ENCODE results near the gene MYH11.

Gene MYH11

DNA sequence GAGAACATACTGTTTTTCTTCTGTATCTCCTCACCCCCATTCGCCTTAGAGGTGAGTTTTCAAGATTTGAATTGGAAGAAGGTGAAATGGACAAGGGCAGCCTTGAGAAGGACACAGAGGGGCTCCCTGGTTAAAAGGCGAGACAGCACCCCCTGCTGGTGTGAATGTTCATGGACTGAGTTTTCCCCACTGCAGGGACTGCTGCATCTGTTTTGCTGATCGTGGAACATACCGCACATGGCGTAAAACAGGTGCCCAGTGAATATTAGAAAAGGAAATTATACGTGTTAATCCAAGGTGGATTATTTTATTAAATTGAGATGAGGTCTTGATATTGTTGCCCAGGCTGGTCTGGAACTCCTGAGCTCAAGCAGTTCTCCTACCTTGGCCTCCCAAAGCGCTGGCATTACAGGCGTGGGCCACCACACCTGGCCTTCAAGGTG, 152.3 kb downstream of the MYH11 start:
- in situ Hi-C loops (cut with HindIII; ENCODE audit: low pct_ligation_motif_present, low sequenced_read_pairs): no loop called here
- TF ChIP-seq, protein P1, sequence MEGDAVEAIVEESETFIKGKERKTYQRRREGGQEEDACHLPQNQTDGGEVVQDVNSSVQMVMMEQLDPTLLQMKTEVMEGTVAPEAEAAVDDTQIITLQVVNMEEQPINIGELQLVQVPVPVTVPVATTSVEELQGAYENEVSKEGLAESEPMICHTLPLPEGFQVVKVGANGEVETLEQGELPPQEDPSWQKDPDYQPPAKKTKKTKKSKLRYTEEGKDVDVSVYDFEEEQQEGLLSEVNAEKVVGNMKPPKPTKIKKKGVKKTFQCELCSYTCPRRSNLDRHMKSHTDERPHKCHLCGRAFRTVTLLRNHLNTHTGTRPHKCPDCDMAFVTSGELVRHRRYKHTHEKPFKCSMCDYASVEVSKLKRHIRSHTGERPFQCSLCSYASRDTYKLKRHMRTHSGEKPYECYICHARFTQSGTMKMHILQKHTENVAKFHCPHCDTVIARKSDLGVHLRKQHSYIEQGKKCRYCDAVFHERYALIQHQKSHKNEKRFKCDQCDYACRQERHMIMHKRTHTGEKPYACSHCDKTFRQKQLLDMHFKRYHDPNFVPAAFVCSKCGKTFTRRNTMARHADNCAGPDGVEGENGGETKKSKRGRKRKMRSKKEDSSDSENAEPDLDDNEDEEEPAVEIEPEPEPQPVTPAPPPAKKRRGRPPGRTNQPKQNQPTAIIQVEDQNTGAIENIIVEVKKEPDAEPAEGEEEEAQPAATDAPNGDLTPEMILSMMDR (IDR thresholded peaks at IDR 0.05; ENCODE audit: low read depth, low read length, missing control alignments): peak; percentile 86
- peaks cover 14% of the 10 kb centered on the region for H3K36me3 ChIP-seq (replicated peaks)
- peak; percentile 77 for DNase-seq
- H3K27me3 ChIP-seq (replicated peaks): no peaks in the 10 kb centered on the region
- H3K4me3 ChIP-seq (ENCODE audit: low read depth, low read length): no peak overlapping the region
- H3K27ac ChIP-seq: no peak overlapping the region

DNA sequence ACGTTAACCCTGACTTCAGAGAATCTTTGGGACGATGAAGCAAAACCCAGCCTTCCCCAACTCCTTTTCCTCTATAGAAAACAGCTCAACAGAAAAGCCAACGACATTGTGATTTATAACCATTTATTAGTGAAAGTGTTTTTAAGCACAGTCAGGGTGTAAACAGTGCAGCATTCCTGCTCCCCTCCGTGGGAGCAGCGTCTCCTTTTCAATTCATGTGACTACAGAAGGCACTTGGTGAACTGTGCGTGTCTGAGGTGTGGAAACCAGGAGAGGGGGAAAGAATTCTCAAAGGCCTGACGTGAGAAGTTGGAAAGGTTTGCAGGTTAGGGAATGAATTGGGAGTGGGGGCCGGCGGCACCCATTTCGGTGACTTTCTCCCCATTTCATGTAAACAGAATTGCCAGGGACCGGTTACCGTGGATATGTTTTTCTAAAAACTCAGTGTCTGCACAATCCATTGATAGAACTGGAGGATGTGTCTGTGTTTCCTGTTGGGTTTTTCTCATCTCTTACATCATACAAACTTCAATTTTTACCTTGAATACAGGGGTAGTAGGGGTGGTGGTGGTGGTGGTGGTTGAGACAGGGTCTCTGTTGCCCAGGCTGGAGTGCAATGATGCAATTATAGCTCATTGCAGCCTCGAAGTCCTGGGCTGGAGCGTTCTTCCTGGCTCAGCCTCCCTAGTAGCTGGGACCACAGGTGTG, 153.6 kb downstream of the MYH11 start:
- H3K36me3 ChIP-seq (replicated peaks): peaks cover 28% of the 10 kb centered on the region
- TF ChIP-seq, protein P1 (IDR thresholded peaks at IDR 0.05; ENCODE audit: low read depth, low read length, missing control alignments): no peak
- in situ Hi-C loops (cut with HindIII; ENCODE audit: low pct_ligation_motif_present, low sequenced_read_pairs): no loop called here
- H3K4me3 ChIP-seq (ENCODE audit: low read depth, low read length): no peak overlapping the region
- peak overlapping the region; percentile 22 for H3K27ac ChIP-seq
- no peak for DNase-seq
- H3K27me3 ChIP-seq (replicated peaks): no peaks in the 10 kb centered on the region

DNA sequence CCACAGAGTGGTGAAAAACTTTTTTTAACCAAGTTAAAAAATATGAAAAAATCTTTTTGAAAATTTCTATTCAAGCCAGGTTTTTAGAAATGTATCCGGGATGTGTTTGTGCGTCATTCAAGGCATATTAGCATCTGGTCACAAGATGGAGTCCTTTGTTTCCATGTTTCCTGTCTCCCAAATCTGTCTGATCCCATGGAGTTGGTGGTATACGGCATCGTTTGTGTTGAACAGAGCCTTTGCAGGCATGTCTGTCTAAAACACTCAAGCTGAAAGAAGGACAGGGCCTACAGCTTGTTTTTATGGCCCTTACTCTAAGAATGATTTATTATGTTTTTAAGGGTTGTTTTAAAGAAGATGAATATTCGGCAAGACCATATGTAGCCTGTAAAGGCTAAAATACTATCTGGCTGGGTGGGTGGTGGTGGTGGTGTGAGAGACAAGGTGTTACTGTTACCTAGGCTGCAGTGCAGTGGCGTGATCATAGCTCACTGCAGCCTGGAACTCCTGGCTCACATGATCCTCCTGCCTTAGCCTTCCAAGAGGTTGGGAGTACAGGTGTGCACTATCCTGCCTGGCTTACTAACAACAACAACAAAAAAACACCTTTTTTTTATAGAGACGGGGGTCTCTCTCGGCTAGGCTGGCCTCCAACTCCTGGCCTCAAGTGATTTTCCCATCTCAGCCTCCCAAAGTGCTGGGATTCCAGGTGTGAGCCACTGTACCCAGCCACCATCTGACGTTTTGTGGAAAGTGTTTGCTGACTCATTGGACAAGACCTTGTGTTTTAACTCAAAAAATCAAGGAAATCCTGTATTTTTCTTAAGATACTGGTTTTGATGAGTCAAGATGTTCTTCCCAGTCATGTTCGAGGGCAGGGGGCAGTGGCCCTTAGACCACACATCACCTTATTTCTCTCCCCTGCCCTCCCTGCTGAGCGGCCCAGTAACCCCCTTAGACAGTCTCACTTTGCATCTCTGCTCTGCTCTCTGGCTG, 154.6 kb downstream of the MYH11 start:
- H3K36me3 ChIP-seq (replicated peaks): peaks cover 37% of the 10 kb centered on the region
- in situ Hi-C loops (cut with HindIII; ENCODE audit: low pct_ligation_motif_present, low sequenced_read_pairs): no loop called here

DNA sequence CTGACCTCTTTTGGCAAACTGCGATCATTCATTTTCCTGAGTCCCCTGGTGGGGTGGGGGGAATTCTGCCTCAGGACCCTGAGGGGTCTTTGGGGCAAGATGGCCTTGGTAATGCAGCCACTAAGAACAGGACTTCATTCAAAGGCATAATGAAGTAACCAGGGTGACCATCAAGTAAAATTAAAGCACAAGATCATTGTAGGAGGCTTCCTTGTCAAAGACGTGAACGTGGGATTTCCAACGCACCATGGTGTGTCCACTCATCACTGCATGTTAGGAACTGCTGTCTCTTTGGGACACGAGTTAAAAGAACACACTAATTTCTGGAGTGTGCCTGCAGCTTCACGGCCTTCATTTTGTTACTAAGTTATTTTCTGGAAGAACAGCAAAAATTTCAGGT, 155.5 kb downstream of the MYH11 start:
- TF ChIP-seq, protein P1 (IDR thresholded peaks at IDR 0.05; ENCODE audit: low read depth, low read length, missing control alignments): no peak
- Histone ChIP-seq H3K36me3 (replicated peaks) (peaks cover 46% of the 10 kb centered on the region), H3K27ac (no peak overlapping the region), H3K27me3 (replicated peaks) (no peaks in the 10 kb centered on the region), H3K4me3 (ENCODE audit: low read depth, low read length) (no peak overlapping the region)
- DNase-seq: no peak
- in situ Hi-C loops (cut with HindIII; ENCODE audit: low pct_ligation_motif_present, low sequenced_read_pairs): no loop called here

More for the DNA sequence above, 154.6 kb downstream of the MYH11 start:
- TF ChIP-seq, protein P1 (IDR thresholded peaks at IDR 0.05; ENCODE audit: low read depth, low read length, missing control alignments): no peak
- Histone ChIP-seq H3K27me3 (replicated peaks) (no peaks in the 10 kb centered on the region), H3K4me3 (ENCODE audit: low read depth, low read length) (no peak overlapping the region), H3K27ac (peak overlapping the region; percentile 22)
- peak; percentile 51 for DNase-seq

DNA sequence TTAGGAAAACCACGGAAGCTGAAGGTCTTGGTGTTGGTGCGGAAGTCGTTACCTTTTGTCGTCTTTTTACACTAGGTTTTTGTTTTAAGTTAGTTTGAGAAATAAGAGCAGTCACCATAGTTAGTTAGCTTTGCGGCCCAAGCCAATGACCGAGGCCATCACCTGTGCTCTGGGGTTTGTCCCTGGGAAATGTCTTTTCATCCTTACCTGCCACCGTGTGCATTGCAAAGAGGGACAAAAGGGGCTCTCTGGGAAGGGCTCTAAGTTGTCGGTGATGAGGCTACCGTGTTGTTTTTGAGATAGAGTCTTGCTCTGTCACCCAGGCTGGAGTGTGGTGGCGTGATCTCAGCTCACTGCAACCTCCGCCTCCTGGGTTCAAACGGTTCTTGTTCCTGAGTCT, 157.0 kb downstream of the MYH11 start:
- in situ Hi-C loops (cut with HindIII; ENCODE audit: low pct_ligation_motif_present, low sequenced_read_pairs): no loop called here
- H3K4me3 ChIP-seq (ENCODE audit: low read depth, low read length): no peak overlapping the region
- TF ChIP-seq, protein P1 (IDR thresholded peaks at IDR 0.05; ENCODE audit: low read depth, low read length, missing control alignments): no peak
- H3K27me3 ChIP-seq (replicated peaks): no peaks in the 10 kb centered on the region
- H3K27ac ChIP-seq: no peak overlapping the region
- peaks cover 52% of the 10 kb centered on the region for H3K36me3 ChIP-seq (replicated peaks)
- DNase-seq: no peak
